Stimulated activated naive B cell treated with anti-CD40 and anti-IgM and Interleukin-4, amounts not matched to agents 10 μg/mL and 1 μg/mL and 100 μg/mL, for 72 hours (primary cell): Measurements from ENCODE around the gene ASIC5.

Experiments
- ATAC-seq, 2 donors: fragments of 150-1000 bp; cut with Tn5 transposase; replicated peaks; 2 replicates each; pipeline ENCODE4 v1.10.0; 2021; ENCODE audit warnings: moderate library complexity in 1 of 2
- DNase-seq: peaks from one replicate; pipeline ENCODE4 v3.0.0; 2021
- H3K27ac Mint-ChIP-seq: one replicate; pipeline ENCODE4 v1.8.0; 2022; ENCODE audit warnings: mild to moderate bottlenecking, mixed read lengths
- H3K27me3 Mint-ChIP-seq, 2 donors: one replicate each; pipeline ENCODE4 v1.8.0; 2022; ENCODE audit warnings: mixed read lengths in 2 of 2
- H3K36me3 Mint-ChIP-seq, 2 donors: one replicate each; pipeline ENCODE4 v1.8.0; 2022; ENCODE audit warnings: mixed read lengths in 2 of 2, mild to moderate bottlenecking in 1 of 2
- H3K4me1 Mint-ChIP-seq, 2 donors: one replicate each; pipeline ENCODE4 v1.8.0; 2022; ENCODE audit warnings: mixed read lengths in 2 of 2, mild to moderate bottlenecking in 1 of 2
- H3K4me3 Mint-ChIP-seq, 2 donors: one replicate each; pipeline ENCODE4 v1.8.0; 2022; ENCODE audit warnings: mild to moderate bottlenecking in 2 of 2, mixed read lengths in 2 of 2, moderate library complexity in 1 of 2
- H3K9me3 Mint-ChIP-seq, 2 donors: one replicate each; pipeline ENCODE4 v1.8.0; 2022; ENCODE audit warnings: mixed read lengths in 2 of 2, mild to moderate bottlenecking in 1 of 2

ASIC5 gene

DNA sequence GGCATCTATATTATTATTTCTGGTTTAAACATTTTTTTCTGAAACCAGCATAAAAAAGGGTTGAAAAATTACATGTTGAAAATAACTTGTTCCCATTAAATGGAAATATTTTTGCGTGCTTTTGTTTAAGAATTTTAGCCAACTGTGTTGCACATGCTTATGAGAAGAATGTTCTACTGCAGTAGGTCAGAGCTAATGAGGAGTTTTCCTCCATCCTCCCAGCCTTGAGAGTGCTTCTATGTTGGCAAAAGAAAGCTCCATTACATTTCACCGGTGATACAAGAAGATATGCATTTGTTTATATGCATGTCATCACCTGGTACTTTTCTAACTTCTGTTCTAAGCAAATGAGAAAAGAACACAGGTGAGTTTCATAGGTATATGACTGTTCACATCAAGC lies 23.9 kb upstream of the ASIC5 start:
- Mint-ChIP-seq H3K27me3 (peaks cover 5 to 6% of the 10 kb centered on the region in 2 donors), H3K27ac (no peak overlapping the region), H3K9me3 (peaks cover 0 to 1% of the 10 kb centered on the region in 2 donors), H3K4me1 (no peaks in the 10 kb centered on the region), H3K36me3 (no peaks in the 10 kb centered on the region), H3K4me3 (no peak overlapping the region)
- DNase-seq (no peak), ATAC-seq (no peak)

DNA sequence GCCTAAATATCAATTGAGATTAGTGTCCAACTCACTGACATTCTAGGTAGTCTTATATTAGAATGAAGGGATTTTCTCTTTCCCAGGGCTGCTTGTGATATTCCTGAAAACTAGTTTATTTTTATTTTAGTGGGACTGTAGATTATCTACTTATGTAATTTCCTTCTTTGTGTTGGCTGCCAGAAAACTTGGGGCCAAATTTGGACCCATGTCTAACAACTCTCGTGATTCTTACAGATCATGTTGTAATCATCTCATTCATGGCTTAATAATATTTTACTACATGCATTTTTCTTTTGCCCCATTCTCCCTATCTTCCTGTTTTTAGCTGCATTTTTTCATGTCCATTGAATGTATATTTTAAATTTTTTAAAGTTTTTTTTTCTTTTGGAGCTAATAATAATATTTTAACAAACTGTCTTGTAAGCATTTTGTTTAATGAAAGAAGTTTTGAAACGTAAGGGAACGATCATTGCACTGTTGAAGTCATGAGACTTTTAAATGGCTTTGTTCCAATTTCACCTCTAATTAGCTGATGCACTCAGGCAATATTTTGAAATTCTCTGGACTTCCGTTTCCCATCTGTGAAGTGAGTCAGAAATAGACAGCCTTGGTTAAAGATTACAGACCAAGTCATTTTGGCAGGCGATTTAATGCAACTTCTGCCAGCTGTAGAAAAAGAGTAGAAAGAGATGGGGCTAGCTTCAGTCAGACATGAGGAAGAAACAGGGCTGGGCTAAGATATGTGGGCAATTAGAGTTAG lies 23.1 kb upstream of the ASIC5 start:
- H3K36me3 Mint-ChIP-seq = no peaks in the 10 kb centered on the region
- no peak for DNase-seq

DNA sequence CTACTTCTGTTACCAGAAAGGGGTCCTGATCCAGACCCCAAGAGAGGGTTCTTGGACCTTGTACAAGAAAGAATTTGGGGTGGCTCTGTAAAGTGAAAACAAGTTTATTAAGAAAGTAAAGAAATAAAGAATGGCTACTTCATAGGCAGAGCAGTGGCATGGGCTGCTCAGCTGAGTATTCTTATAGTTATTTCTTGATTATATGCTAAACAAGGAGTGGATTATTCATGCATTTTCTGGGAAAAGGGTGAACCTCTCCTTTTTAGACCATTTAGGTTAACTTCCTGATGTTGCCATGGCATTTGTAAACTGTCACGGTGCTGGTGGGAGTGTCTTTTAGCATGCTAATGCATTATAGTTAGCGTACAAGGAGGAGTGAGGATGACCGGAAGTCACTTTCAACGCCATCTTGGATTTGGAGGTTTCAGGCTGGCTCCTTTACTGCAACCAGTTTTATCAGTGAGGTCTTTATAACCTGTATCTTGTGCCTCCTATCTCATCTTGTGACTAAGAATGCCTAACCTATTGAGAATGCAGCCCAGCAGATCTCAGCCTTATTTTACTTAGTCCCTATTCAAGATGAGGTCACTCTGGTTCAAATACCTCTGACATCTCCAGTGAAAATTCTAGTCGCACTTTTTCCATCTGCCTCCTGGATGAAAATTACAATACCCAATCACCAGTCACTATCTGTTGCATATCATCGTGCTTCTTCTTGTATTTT lies 21.9 kb upstream of the ASIC5 start:
- no peak for DNase-seq
- Mint-ChIP-seq H3K27me3 (peaks cover 5 to 6% of the 10 kb centered on the region in 2 donors), H3K4me1 (no peaks in the 10 kb centered on the region), H3K4me3 (no peak overlapping the region), H3K9me3 (peaks cover 0 to 3% of the 10 kb centered on the region in 2 donors), H3K36me3 (no peaks in the 10 kb centered on the region), H3K27ac (no peak overlapping the region)
- ATAC-seq = no peak

More for the DNA sequence above, 23.1 kb upstream of the ASIC5 start:
- Mint-ChIP-seq H3K9me3 (peaks cover 0 to under 1% of the 10 kb centered on the region in 2 donors), H3K4me1 (no peaks in the 10 kb centered on the region), H3K27me3 (peaks cover 5 to 6% of the 10 kb centered on the region in 2 donors), H3K4me3 (no peak overlapping the region), H3K27ac (no peak overlapping the region)
- no peak for ATAC-seq

DNA sequence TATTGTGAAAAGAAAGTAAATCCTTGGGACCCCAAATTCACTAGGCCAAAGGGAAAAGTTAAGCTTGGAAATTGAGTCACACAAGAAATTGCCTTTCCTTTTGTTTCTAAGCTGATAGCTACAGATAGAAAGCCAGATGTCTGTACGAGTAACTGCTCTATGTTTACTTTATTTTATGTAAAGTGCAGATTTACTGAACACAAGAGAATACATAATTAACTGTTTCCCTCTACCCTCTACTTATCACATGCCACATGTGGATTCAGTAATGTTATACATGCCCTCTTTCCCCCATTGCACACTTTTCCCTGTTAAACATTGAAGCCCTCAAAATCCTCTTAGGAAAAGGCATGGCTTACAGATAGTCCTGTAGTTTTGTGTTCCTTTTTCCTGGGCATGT lies 21.0 kb upstream of the ASIC5 start:
- Mint-ChIP-seq H3K4me1 (no peaks in the 10 kb centered on the region), H3K27me3 (peaks cover 0 to 2% of the 10 kb centered on the region in 2 donors), H3K27ac (no peak overlapping the region), H3K4me3 (no peak overlapping the region), H3K36me3 (no peaks in the 10 kb centered on the region), H3K9me3 (peaks cover 0 to 3% of the 10 kb centered on the region in 2 donors)
- ATAC-seq (no peak), DNase-seq (no peak)

DNA sequence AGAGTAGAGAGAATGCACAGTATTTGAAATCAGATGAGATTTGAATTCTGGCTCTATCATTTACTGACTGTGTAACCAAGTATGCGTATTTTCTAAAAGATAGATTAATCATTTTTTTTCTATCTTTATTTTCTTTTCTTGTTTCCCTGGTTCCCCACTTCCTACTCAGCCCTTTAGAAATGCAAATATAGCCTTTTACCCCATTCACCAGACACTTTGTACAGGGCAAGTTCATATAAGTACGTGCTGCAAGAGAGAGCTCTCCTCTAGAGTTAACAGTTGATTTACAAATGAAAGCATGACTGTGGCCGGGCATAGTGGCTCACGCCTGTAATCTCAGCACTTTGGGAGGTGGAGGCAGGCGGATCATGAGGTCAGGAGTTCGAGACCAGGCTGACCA lies 19.6 kb upstream of the ASIC5 start:
- DNase-seq (no peak), ATAC-seq (no peak)
- no peaks in the 10 kb centered on the region for H3K36me3 Mint-ChIP-seq
- H3K4me3 Mint-ChIP-seq = no peak overlapping the region
- H3K9me3 Mint-ChIP-seq = peaks cover 0 to 3% of the 10 kb centered on the region in 2 donors
- H3K27ac Mint-ChIP-seq = no peak overlapping the region
- no peaks in the 10 kb centered on the region for H3K27me3 Mint-ChIP-seq
- no peaks in the 10 kb centered on the region for H3K4me1 Mint-ChIP-seq

DNA sequence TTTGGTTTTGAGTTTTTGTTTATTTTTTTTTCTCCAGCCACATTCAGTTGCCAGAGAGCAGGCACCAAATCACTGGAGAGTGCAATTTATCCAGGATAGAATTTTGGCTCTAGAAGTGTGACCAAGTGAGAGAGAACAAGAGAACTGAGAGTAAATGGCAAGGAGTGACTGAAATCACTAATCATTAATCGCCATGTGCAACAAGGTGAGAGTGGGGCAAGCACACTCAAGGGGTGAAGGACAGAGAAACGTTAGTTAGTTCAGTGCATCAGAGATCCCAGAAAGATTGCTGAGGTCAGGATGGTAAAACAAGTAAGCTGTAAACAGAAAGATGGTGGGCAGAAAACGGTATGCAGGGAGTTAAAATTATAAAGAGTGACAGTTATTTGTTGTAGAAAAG lies 17.8 kb upstream of the ASIC5 start:
- no peak overlapping the region for H3K27ac Mint-ChIP-seq
- no peak overlapping the region for H3K4me3 Mint-ChIP-seq
- no peaks in the 10 kb centered on the region for H3K27me3 Mint-ChIP-seq
- H3K36me3 Mint-ChIP-seq = no peaks in the 10 kb centered on the region
- H3K4me1 Mint-ChIP-seq = no peaks in the 10 kb centered on the region
- peaks cover 6 to 9% of the 10 kb centered on the region in 2 donors for H3K9me3 Mint-ChIP-seq
- DNase-seq = no peak
- ATAC-seq = no peak

DNA sequence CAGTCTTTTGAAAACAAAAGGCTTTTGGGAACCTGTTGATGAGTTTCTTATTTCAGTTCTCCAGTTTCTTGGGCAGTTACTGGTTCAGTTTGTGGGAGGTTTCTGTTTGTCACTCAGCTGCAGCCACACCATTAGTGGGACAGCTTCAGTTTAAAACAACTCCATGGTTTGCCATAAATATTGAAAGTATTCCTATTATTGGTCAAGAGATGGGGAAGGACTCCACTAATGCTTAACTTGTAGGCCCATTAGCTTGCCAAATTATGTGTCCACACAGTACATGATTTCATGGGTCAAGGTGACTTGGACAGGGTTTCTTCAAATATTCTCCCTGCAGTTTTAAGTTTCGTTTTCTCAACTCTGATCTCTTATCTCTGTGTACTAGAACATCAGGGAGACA lies 15.5 kb upstream of the ASIC5 start:
- Mint-ChIP-seq H3K36me3 (no peaks in the 10 kb centered on the region), H3K4me1 (no peaks in the 10 kb centered on the region), H3K9me3 (peaks cover 6 to 11% of the 10 kb centered on the region in 2 donors), H3K4me3 (no peak overlapping the region), H3K27me3 (no peaks in the 10 kb centered on the region), H3K27ac (no peak overlapping the region)
- ATAC-seq (no peak), DNase-seq (no peak)

DNA sequence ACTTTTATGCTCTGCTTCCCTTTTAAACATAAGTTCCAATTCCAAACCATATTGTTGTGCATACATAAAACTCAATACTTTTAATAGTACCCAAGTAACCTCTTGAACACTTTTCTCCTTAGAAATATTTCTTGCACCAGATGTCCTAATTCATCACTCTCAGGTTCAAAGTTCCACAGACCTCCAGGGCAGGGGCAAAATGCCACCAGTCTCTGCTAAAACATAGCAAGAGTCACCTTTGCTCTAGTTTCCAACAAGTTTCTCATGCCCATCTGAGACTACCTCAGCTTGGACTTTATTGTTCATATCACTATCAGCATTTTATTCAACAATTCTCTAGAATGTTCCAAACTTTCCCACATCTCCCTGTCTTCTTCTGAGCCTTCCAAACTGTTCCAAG lies 13.7 kb upstream of the ASIC5 start:
- Mint-ChIP-seq H3K4me1 (no peaks in the 10 kb centered on the region), H3K4me3 (no peak overlapping the region), H3K27ac (no peak overlapping the region), H3K27me3 (no peaks in the 10 kb centered on the region), H3K36me3 (no peaks in the 10 kb centered on the region), H3K9me3 (peaks cover 6 to 14% of the 10 kb centered on the region in 2 donors)
- no peak for ATAC-seq
- DNase-seq = no peak

DNA sequence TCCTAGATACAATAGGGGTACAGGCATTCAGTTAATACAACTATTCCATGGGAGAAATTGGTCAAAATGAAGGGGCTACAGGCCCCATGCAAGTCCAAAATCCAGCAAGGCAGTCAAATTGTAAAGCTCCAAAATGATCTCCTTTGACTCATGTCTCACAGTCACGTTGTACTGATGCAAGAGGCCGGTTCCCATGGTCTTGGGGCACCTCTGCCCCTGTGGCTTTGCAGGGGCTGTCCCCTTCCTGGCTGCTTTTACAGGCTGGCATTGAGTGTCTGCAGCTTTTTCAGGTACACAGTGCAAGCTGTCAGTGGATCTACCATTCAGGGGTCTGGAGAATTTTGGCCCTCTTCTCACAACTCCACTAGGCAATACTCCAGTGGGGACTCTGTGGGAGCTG lies 12.5 kb upstream of the ASIC5 start:
- Mint-ChIP-seq H3K27ac (no peak overlapping the region), H3K4me1 (no peaks in the 10 kb centered on the region), H3K4me3 (no peak overlapping the region), H3K27me3 (no peaks in the 10 kb centered on the region), H3K36me3 (no peaks in the 10 kb centered on the region), H3K9me3 (peaks cover 6 to 11% of the 10 kb centered on the region in 2 donors)
- DNase-seq (no peak), ATAC-seq (no peak)

DNA sequence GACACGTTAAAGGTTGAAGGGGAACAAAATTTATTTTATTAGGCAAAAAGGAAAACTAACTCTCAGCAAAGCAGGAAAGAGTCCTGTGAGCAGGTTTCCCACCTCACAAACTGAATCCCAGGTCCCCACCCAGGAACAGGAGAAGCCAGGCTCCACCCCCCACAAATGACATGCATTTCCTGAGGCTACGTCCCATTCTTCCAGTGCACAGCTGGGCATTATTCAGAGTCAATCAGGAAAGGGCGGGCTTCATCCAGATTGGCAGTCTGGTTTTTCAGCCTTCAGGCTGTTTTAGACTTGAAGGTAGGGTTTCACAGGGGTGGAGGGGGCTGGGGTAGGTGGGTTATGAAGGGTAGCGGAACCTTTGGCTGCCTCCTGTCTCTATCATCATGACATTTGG lies 11.9 kb upstream of the ASIC5 start:
- Mint-ChIP-seq H3K27ac (no peak overlapping the region), H3K4me1 (no peaks in the 10 kb centered on the region), H3K36me3 (no peaks in the 10 kb centered on the region), H3K9me3 (peaks cover 6 to 11% of the 10 kb centered on the region in 2 donors), H3K27me3 (no peaks in the 10 kb centered on the region), H3K4me3 (no peak overlapping the region)
- DNase-seq = no peak
- ATAC-seq = no peak

DNA sequence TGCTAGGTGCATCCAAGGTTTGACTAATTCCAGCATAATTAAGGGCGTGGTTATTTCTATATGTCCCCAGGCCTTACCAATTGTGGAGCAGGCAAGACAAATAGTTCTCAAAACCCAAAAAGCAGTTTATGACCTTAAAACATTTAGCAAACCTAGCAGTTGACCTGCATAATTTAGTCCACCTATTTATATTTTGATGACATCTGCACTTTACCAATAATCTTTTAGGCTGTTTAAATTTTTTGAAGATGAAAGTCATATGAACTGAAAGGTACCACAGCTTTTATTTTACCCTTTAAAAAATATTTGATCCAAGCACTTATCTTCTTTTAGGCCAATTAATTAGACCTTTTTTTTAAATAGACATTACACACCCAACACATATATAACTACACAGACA lies 9.8 kb upstream of the ASIC5 start:
- Mint-ChIP-seq H3K27me3 (no peaks in the 10 kb centered on the region), H3K9me3 (peaks cover 6 to 11% of the 10 kb centered on the region in 2 donors), H3K36me3 (no peaks in the 10 kb centered on the region), H3K4me1 (no peaks in the 10 kb centered on the region), H3K27ac (no peak overlapping the region), H3K4me3 (no peak overlapping the region)
- ATAC-seq (no peak), DNase-seq (no peak)

DNA sequence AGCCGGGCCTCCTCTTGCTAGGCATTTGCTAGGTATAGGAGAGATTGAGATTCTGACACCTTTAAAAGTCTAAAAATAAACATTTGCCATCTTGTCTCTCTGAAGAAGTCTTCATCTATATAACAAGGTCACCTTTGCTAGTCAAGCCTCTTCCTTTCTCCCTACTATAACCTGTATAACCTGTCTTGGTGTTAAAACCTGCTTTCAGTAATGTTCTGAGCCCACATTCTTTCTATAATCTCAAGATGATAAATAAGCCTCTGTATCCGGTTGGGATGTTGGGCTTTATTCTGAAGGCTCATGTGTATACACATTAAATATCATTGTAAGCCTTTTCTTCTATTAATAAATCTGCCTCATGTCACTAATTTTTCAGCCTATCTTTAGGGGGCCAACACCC lies 10.2 kb downstream of the ASIC5 start:
- DNase-seq = no peak
- H3K27ac Mint-ChIP-seq = no peak overlapping the region
- H3K9me3 Mint-ChIP-seq = peaks cover 0 to 1% of the 10 kb centered on the region in 2 donors
- H3K4me3 Mint-ChIP-seq = no peak overlapping the region
- ATAC-seq = no peak
- no peaks in the 10 kb centered on the region for H3K4me1 Mint-ChIP-seq
- H3K27me3 Mint-ChIP-seq = no peaks in the 10 kb centered on the region
- H3K36me3 Mint-ChIP-seq = no peaks in the 10 kb centered on the region

DNA sequence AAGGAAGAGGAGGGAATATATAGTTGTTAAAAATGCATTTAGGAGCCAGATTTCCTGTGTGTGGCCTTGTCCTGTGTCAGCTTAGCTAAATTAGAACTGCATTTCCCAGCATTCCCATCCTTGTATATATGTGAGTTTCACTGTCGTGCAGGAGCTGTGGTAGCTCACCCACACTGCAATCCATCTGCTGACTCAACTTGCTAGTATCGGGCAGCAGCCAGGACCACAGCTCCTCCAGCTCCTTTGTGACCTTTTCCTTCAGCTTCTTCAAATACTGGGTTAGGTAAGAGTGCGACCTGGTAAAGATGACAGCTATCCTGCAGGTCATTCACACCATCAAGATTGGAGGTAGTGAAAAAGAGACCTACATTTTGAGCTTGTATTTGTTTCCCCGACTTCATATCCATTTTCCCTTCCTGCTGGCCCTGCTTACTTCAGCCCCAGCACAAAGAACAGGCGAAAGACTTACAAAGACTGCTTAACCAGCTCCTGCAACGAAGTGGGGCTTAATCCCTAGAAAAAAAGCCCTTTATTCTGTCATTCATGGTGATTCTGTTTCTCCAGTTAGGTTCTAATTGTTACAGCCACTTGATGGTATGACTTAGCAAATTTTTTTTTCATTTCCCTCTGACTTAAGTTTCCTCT lies 11.4 kb downstream of the ASIC5 start:
- H3K4me1 Mint-ChIP-seq = no peaks in the 10 kb centered on the region
- peaks cover 0 to 1% of the 10 kb centered on the region in 2 donors for H3K9me3 Mint-ChIP-seq
- H3K4me3 Mint-ChIP-seq = no peak overlapping the region
- no peak overlapping the region for H3K27ac Mint-ChIP-seq
- H3K36me3 Mint-ChIP-seq = no peaks in the 10 kb centered on the region
- DNase-seq = no peak
- no peak for ATAC-seq
- no peaks in the 10 kb centered on the region for H3K27me3 Mint-ChIP-seq

DNA sequence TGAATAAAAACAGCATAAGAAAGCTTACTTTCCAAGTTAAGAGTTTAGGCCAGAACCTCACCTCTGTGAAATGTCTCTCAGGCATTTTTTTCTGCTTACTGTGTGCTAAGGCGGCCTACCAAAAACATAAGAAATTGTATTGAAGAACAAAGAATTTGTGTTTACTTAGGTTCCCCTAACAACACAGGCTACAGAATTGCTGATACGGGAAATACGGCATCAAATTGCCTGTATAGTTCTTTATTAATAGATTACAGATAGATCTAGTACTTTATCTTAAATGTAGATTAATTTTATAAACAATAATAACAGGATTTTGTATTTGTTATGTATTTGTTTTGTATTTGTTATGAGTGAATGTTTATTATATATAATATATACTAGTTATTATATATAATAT lies 12.9 kb downstream of the ASIC5 start:
- no peaks in the 10 kb centered on the region for H3K36me3 Mint-ChIP-seq
- H3K4me3 Mint-ChIP-seq = no peak overlapping the region
- no peaks in the 10 kb centered on the region for H3K27me3 Mint-ChIP-seq
- no peaks in the 10 kb centered on the region for H3K9me3 Mint-ChIP-seq
- ATAC-seq = no peak
- no peaks in the 10 kb centered on the region for H3K4me1 Mint-ChIP-seq
- no peak overlapping the region for H3K27ac Mint-ChIP-seq
- no peak for DNase-seq

DNA sequence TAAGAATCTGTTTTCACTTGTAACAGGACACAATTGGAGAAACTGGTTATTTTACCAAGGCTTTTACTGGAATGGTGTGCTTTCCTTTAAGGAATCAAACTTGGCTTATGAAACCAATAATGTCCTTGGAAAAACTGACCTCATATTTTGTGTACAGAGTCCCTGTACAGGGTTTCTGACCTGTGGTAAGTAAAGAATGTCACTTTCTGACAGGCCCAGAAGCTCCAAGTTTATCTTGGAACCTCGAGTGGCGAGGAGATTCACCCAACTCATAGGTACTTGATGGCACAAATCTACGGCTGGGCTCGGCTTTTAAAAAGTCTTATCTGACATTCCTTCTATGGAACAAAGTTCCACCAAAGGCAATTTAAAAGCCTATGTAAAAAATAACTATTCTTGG lies 17.0 kb downstream of the ASIC5 start:
- no peak for ATAC-seq
- Mint-ChIP-seq H3K9me3 (no peaks in the 10 kb centered on the region), H3K27me3 (peaks cover 0 to 5% of the 10 kb centered on the region in 2 donors), H3K27ac (no peak overlapping the region), H3K36me3 (no peaks in the 10 kb centered on the region), H3K4me1 (no peaks in the 10 kb centered on the region), H3K4me3 (no peak overlapping the region)
- no peak for DNase-seq
